ENCODE data around the gene SLC22A23.

- TF ChIP-seq EZH2 (IDR thresholded peaks at IDR 0.05), result no peak
- no peak for TF ChIP-seq POLR2AphosphoS5 (IDR thresholded peaks at IDR 0.05; ENCODE audit: borderline replicate concordance, low read depth, low read length)
Measured at GRCh38 chr6:3283241-3283640, 173.6 kb downstream of the SLC22A23 start.

Data from SK-N-MC (cell line).